H1 (cell line): ENCODE measurements around the gene AP5S1. TPM values are rescaled to one million over a fixed set of nuclear protein-coding genes. Genes with fewer than 3 reads are reported as not detected.

Experiments used
- CTCF ChIA-PET: fragments of 300-600 bp; sonication (Branson Sonifier 250); formaldehyde crosslinking; loops from one replicate; lab custom pipeline; 2021; ENCODE audit not compliant: partially characterized antibody; lab: Charles Lee
- POLR2A ChIA-PET: fragments of 300-600 bp; sonication (Branson Sonifier 250); formaldehyde crosslinking; loops from one replicate; lab custom pipeline; 2021; ENCODE audit warnings: inconsistent platforms; ENCODE audit not compliant: partially characterized antibody; lab: Charles Lee
- DNase-seq, 2 experiments: peaks; one replicate each; pipeline versions ENCODE4 v3.0.0 to v3.0.0-alpha.2; 2010 to 2022; ENCODE audit warnings: low spot score in 2 of 2, low read depth in 1 of 2, mixed read lengths in 1 of 2
- FAIRE-seq: peaks from 2 replicates; lab custom pipeline; 2011; peaks lifted over from hg19 to GRCh38; lab: Jason Lieb, UNC
- H2AFZ ChIP-seq: 2 replicates; pipeline ENCODE4 v1.8.1; 2012; ENCODE audit warnings: low read length, inconsistent platforms
- H2AK5ac ChIP-seq: 2 replicates; pipeline ENCODE4 v1.6.1; 2013; ENCODE audit warnings: low read depth, low read length
- H2BK120ac ChIP-seq: replicated peaks from 2 replicates; pipeline ENCODE3; 2013; ENCODE audit warnings: low read depth, low read length, inconsistent platforms
- H2BK12ac ChIP-seq: 2 replicates; pipeline ENCODE4 v1.6.1; 2013; ENCODE audit warnings: low read depth, low read length
- H2BK15ac ChIP-seq: 2 replicates; pipeline ENCODE4 v1.6.1; 2013; ENCODE audit warnings: low read length
- H2BK20ac ChIP-seq: 2 replicates; pipeline ENCODE4 v1.6.1; 2013; ENCODE audit warnings: low read length
- H2BK5ac ChIP-seq: 2 replicates; pipeline ENCODE4 v1.6.1; 2013; ENCODE audit warnings: low read depth, low read length
- H3K14ac ChIP-seq: 2 replicates; pipeline ENCODE4 v1.6.1; 2013; ENCODE audit warnings: inconsistent platforms; ENCODE audit not compliant: insufficient read length
- H3K18ac ChIP-seq: 2 replicates; pipeline ENCODE4 v1.6.1; 2013; ENCODE audit warnings: low read length; ENCODE audit errors: extremely low read depth
- H3K23ac ChIP-seq: 2 replicates; pipeline ENCODE4 v1.6.1; 2013; ENCODE audit warnings: inconsistent platforms; ENCODE audit not compliant: insufficient read length
- H3K23me2 ChIP-seq: 2 replicates; pipeline ENCODE4 v1.6.1; 2013; ENCODE audit warnings: low read depth, low read length
- H3K27ac ChIP-seq: 2 replicates; pipeline ENCODE4 v1.6.1; 2011; ENCODE audit warnings: low read depth, low read length, inconsistent platforms
- H3K27me3 ChIP-seq, 4 experiments: replicated peaks in 1 of 4; 1 replicate in 1 of 4; 2 replicates in 3 of 4; pipeline versions ENCODE4 v1.6.1 to v1.8.1; 2011 to 2013; ENCODE audit warnings: low read length in 3 of 4, mild to moderate bottlenecking in 3 of 4, inconsistent platforms in 2 of 4, mixed read lengths in 2 of 4, moderate library complexity in 1 of 4; ENCODE audit not compliant: control insufficient read depth in 3 of 4, insufficient read depth in 3 of 4; ENCODE audit errors: extremely low read depth in 1 of 4
- H3K36me3 ChIP-seq, 4 experiments: 2 replicates each; pipeline versions ENCODE4 v1.6.1 to v1.8.1; 2011 to 2013; ENCODE audit warnings: mild to moderate bottlenecking in 4 of 4, low read length in 3 of 4, moderate library complexity in 2 of 4, control low read depth in 1 of 4, inconsistent platforms in 1 of 4; ENCODE audit not compliant: insufficient read depth in 4 of 4, control insufficient read depth in 2 of 4
- H3K4ac ChIP-seq: replicated peaks from 2 replicates; pipeline ENCODE3; 2013; ENCODE audit warnings: low read length, low read depth, mixed read lengths, inconsistent platforms; ENCODE audit not compliant: insufficient read length
- H3K4me1 ChIP-seq, 4 experiments: replicated peaks in 1 of 4; 1 replicate in 1 of 4; 2 replicates in 3 of 4; pipeline versions ENCODE4 v1.6.1 to v1.8.1; 2011 to 2013; ENCODE audit warnings: low read length in 3 of 4, inconsistent platforms in 2 of 4, mixed read lengths in 1 of 4; ENCODE audit not compliant: insufficient read depth in 4 of 4, control insufficient read depth in 3 of 4
- H3K4me2 ChIP-seq, 2 experiments: 2 replicates each; pipeline versions ENCODE4 v1.6.1 to v1.8.1; 2011 to 2013; ENCODE audit warnings: low read depth in 2 of 2, low read length in 2 of 2, control low read depth in 1 of 2, inconsistent platforms in 1 of 2, mild to moderate bottlenecking in 1 of 2; ENCODE audit not compliant: insufficient read depth in 1 of 2
- H3K4me3 ChIP-seq, 4 experiments: fragments of 200-600, 300-600 bp in 1 of 4; sonication (generic), shearing (Covaris generic), sonication (Bioruptor Twin) in 1 of 4; 2 replicates each; pipeline versions ENCODE4 v1.5.1 to v1.8.1; 2011 to 2016; ENCODE audit warnings: low read length in 4 of 4, low read depth in 3 of 4, control low read depth in 2 of 4, inconsistent platforms in 2 of 4, mild to moderate bottlenecking in 2 of 4, mixed read lengths in 1 of 4, moderate library complexity in 1 of 4; ENCODE audit not compliant: insufficient read depth in 2 of 4; ENCODE audit errors: extremely low read depth in 1 of 4
- H3K56ac ChIP-seq: replicated peaks from 2 replicates; pipeline ENCODE3; 2013; ENCODE audit warnings: low read depth, mild to moderate bottlenecking, mixed read lengths, low read length, inconsistent platforms; ENCODE audit not compliant: insufficient read length
- H3K79me1 ChIP-seq: 2 replicates; pipeline ENCODE4 v1.6.1; 2013; ENCODE audit warnings: low read depth, low read length, control low read depth
- H3K79me2 ChIP-seq, 2 experiments: 2 replicates each; pipeline versions ENCODE4 v1.6.1 to v1.8.1; 2012 to 2013; ENCODE audit warnings: low read length in 2 of 2, mild to moderate bottlenecking in 2 of 2, inconsistent platforms in 1 of 2; ENCODE audit not compliant: insufficient read depth in 2 of 2, control insufficient read depth in 1 of 2
- H3K9ac ChIP-seq, 4 experiments: replicated peaks in 1 of 4; 1 replicate in 1 of 4; 2 replicates in 3 of 4; pipeline versions ENCODE4 v1.6.1 to v1.8.1; 2011 to 2013; ENCODE audit warnings: low read depth in 3 of 4, low read length in 3 of 4, control low read depth in 2 of 4, mild to moderate bottlenecking in 2 of 4, moderate library complexity in 2 of 4, inconsistent platforms in 1 of 4; ENCODE audit errors: extremely low read depth in 1 of 4
- H3K9me3 ChIP-seq, 2 experiments: 2 replicates each; pipeline versions ENCODE4 v1.6.1 to v1.8.1; 2012 to 2013; ENCODE audit warnings: mild to moderate bottlenecking in 2 of 2, moderate library complexity in 2 of 2, control low read depth in 1 of 2, inconsistent platforms in 1 of 2, low read depth in 1 of 2, low read length in 1 of 2, mixed read lengths in 1 of 2; ENCODE audit not compliant: insufficient read depth in 2 of 2
- H4K20me1 ChIP-seq, 2 experiments: replicated peaks in 1 of 2; 2 replicates each; pipeline versions ENCODE3 to v1.8.1; 2011 to 2013; ENCODE audit warnings: inconsistent platforms in 2 of 2, low read length in 2 of 2, mild to moderate bottlenecking in 1 of 2; ENCODE audit not compliant: insufficient read depth in 2 of 2, control insufficient read depth in 1 of 2
- H4K5ac ChIP-seq: 2 replicates; pipeline ENCODE4 v1.6.1; 2013; ENCODE audit warnings: low read length, low read depth, mixed read lengths, inconsistent platforms; ENCODE audit not compliant: insufficient read length
- H4K8ac ChIP-seq: 2 replicates; pipeline ENCODE4 v1.8.0; 2013; ENCODE audit warnings: mild to moderate bottlenecking, moderate library complexity, low read length, inconsistent platforms; ENCODE audit not compliant: insufficient read depth; ENCODE audit errors: extremely low read depth
- H4K91ac ChIP-seq: replicated peaks from 2 replicates; pipeline ENCODE3; 2013; ENCODE audit warnings: low read length, mixed read lengths, inconsistent platforms; ENCODE audit not compliant: insufficient read length
- BACH1 ChIP-seq: IDR thresholded peaks from 2 replicates; pipeline ENCODE4 v1.6.1; 2012; ENCODE audit warnings: low read length, improper control_type of control experiment
- CTBP2 ChIP-seq: IDR thresholded peaks from 2 replicates; pipeline ENCODE4 v1.7.0; 2011; ENCODE audit warnings: borderline replicate concordance, mild to moderate bottlenecking, moderate library complexity, mixed read lengths, low read length; ENCODE audit not compliant: insufficient read depth, insufficient read length
- GTF2F1 ChIP-seq: IDR thresholded peaks from 2 replicates; pipeline ENCODE4 v1.6.1; 2012; ENCODE audit warnings: low read depth, low read length, improper control_type of control experiment, borderline replicate concordance
- JUND ChIP-seq: IDR thresholded peaks from 2 replicates; pipeline ENCODE4 v1.6.1; 2011; ENCODE audit warnings: mild to moderate bottlenecking, improper control_type of control experiment, low read length
- RBBP5 ChIP-seq: IDR thresholded peaks from 2 replicates; pipeline ENCODE4 v1.7.1; 2012; ENCODE audit warnings: low read depth, mild to moderate bottlenecking, inconsistent platforms, low read length, moderate library complexity, borderline replicate concordance
- SAP30 ChIP-seq: fragments of 300-600 bp; sonication (generic); IDR thresholded peaks from 2 replicates; pipeline ENCODE4 v1.7.1; 2012; ENCODE audit warnings: low read length, moderate library complexity, mild to moderate bottlenecking, inconsistent platforms; ENCODE audit not compliant: insufficient read depth, insufficient replicate concordance
- SIN3A ChIP-seq, 2 experiments: IDR thresholded peaks in 1 of 2; conservative IDR thresholded peaks in 1 of 2; 2 replicates each; pipeline ENCODE4 v1.6.1; 2011 to 2012; ENCODE audit warnings: low read length in 2 of 2, improper control_type of control experiment in 1 of 2, low read depth in 1 of 2, mild to moderate bottlenecking in 1 of 2
- WGBS, 2 experiments: shearing (Covaris generic) in 1 of 2; methylation state at CpG; one replicate each; pipeline versions ENCODE4 v1.1.6 to v1.1.7; 2013 to 2015; ENCODE audit warnings: low lambda C conversion rate in 2 of 2, mixed read lengths in 2 of 2, inconsistent platforms in 1 of 2, low coverage in 1 of 2, missing lambda C conversion rate in 1 of 2; ENCODE audit not compliant: insufficient replicate concordance in 2 of 2, insufficient coverage in 1 of 2, insufficient read length in 1 of 2; ENCODE audit errors: extremely low coverage in 1 of 2, missing lambda C conversion rate in 1 of 2; 5-methylcytosine and 5-hydroxymethylcytosine counted together
- polyA plus RNA-seq, 7 experiments: library from polyadenylated mRNA; depleted of rRNA in 3 of 7; stranded (reverse) in 5 of 7; unstranded in 2 of 7; fragments of >200 nt in 5 of 7; fragments of 200-250 nt in 2 of 7; gene quantifications; 1 replicate in 5 of 7; 2 replicates in 1 of 7; 4 replicates in 1 of 7; pipeline versions ENCODE4 v1.2.1 to v1.2.3, GENCODE V29; 2011 to 2013; ENCODE audit warnings: missing spikeins in 2 of 7, mixed read lengths in 2 of 7
- total RNA-seq: library from RNA; stranded (reverse); fragmentation: NEBNext Ultra II Directional; extraction: Animal tissue kit (Norgen Biotek cat#: 25700); gene quantifications from 2 replicates; pipeline ENCODE4 v1.2.1, GENCODE V29; 2021

Gene AP5S1
- total and polyA plus RNA-seq, 2 of the 8 experiments (the other 6 are each of a cell fraction or from before 2014, with no cell fraction given), result 3.3 to 3.7 TPM

DNA sequence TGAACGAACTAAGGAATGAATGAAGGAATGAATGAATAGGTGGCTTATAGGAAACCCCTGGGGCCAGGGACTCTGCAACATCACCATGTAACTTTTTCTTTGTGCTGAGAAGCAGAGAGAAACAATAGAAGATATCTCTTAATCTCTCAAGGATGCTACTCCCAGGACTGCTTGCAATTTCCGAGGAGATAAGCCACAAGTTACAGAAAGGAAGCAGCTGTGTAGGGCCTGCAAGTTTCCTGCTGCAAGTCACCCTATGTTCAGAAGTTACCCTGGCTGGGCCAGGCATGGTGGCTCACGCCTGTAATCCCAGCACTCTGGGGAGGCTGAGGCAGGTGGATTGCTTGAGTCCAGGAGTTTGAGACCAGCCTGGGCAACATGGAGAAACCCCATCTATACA, 19.0 kb downstream of the AP5S1 start:
- no peak overlapping the region for H3K27ac ChIP-seq
- H4K8ac ChIP-seq, result no peak overlapping the region
- H4K91ac ChIP-seq, result no peak overlapping the region
- H3K4me1 ChIP-seq, result no peaks in the 10 kb centered on the region
- H2AK5ac ChIP-seq, result no peak overlapping the region
- H3K23me2 ChIP-seq, result no peaks in the 10 kb centered on the region
- H3K79me1 ChIP-seq, result no peaks in the 10 kb centered on the region
- TF ChIP-seq CTBP2 (no peak), JUND (no peak), GTF2F1 (no peak), RBBP5 (no peak), BACH1 (no peak), SAP30 (no peak), SIN3A (conservative IDR thresholded peaks at IDR 0.05 in 1 of 2, IDR thresholded peaks at IDR 0.05 in 1 of 2; ENCODE audit: low read depth in 1 of 2, low read length in 2 of 2) (no peak)
- no peak overlapping the region for H2BK20ac ChIP-seq
- H3K23ac ChIP-seq, result no peak overlapping the region
- no peak overlapping the region for H2BK5ac ChIP-seq
- no peak overlapping the region for H2BK120ac ChIP-seq
- H2AFZ ChIP-seq, result no peak overlapping the region
- no peak overlapping the region for H3K4ac ChIP-seq
- no peak overlapping the region for H3K18ac ChIP-seq
- no peaks in the 10 kb centered on the region for H4K20me1 ChIP-seq
- no peak overlapping the region for H3K4me3 ChIP-seq
- H3K27me3 ChIP-seq, result no peaks in the 10 kb centered on the region; a peak in 1 of 7 replicates
- WGBS, 2 experiments, result 85% methylated on average over 3 of the region's 3 CpGs; no CpG with 5 or more reads in 1 of the 2 experiments
- H3K14ac ChIP-seq, result no peak overlapping the region
- POLR2A ChIA-PET, result interaction anchor here (1.0 kb wide), 1 partner anchor 14 kb away, joined by 3 read pairs; no protein-coding TSS in a partner anchor
- DNase-seq, result no peak
- H3K4me2 ChIP-seq, result no peak overlapping the region
- no peak overlapping the region for H4K5ac ChIP-seq
- no peak overlapping the region for H3K56ac ChIP-seq
- CTCF ChIA-PET, result interaction anchor here (1.2 kb wide), 1 partner anchor 14 kb away, joined by 5 read pairs; no protein-coding TSS in a partner anchor
- no peak overlapping the region for H2BK15ac ChIP-seq
- H2BK12ac ChIP-seq, result no peak overlapping the region
- no peaks in the 10 kb centered on the region for H3K36me3 ChIP-seq
- FAIRE-seq, result no peak
- no peaks in the 10 kb centered on the region for H3K9me3 ChIP-seq
- no peaks in the 10 kb centered on the region for H3K79me2 ChIP-seq
- no peak overlapping the region; a peak in 1 of 7 replicates for H3K9ac ChIP-seq
